HG02885 (cell line): ENCODE results near the gene HCFC1R1.
"Not testable (repeated sequence)": the region's sequence is repeated elsewhere in the genome, so short reads cannot be mapped to it uniquely, and the experiment has no call there.

Source experiments
- ATAC-seq: cut with Tn5 transposase; IDR thresholded peaks from one replicate; pipeline ENCODE4 v1.9.1; 2021; ENCODE audit warnings: mild to moderate bottlenecking; ENCODE audit not compliant: unreplicated experiment, poor library complexity

HCFC1R1 gene

DNA sequence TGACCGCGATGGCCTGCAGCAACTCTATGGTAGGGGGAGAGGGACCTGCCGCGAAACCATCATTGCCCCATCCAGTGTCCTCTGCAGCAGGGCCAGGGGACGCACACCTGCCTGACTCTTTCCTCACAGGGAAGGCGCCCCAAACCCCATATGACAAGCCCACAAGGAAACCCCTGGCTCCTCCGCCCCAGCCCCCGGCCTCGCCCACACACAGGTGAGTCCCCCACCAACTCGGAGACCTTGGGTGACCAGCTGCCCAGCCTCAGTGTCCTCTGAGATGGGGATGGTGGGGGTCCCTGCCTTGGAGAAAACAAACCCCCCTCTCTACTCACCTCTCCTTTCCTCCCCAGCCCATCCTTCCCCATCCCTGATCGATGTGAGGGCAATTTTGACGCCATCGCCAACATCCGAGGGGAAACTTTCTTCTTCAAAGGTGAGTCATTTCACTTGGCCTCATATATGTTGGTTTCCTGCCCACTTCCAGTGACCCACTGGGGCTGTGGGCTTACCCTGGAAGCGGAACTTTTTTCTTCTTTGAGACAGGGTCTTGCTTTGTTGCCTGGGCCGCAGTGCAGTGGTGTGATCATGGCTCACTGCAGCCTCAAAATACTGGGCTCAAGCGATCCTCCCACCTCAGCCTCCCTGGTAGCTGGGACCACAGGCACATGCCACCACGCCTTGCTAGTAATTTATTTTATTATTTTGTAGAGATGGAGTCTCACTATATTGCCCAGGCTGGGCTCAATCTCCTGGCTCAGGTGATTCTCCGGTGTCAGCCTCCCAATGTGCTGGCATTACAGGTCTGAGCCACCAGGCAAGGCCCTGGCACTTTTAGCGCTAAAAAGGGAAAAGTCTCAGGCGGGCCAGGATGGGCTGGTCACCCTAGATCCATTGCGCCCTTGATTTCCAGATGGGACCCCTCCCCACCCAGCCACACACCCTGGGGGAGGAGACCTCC, 33.7 kb upstream of the HCFC1R1 start:
- ATAC-seq, result no peak

DNA sequence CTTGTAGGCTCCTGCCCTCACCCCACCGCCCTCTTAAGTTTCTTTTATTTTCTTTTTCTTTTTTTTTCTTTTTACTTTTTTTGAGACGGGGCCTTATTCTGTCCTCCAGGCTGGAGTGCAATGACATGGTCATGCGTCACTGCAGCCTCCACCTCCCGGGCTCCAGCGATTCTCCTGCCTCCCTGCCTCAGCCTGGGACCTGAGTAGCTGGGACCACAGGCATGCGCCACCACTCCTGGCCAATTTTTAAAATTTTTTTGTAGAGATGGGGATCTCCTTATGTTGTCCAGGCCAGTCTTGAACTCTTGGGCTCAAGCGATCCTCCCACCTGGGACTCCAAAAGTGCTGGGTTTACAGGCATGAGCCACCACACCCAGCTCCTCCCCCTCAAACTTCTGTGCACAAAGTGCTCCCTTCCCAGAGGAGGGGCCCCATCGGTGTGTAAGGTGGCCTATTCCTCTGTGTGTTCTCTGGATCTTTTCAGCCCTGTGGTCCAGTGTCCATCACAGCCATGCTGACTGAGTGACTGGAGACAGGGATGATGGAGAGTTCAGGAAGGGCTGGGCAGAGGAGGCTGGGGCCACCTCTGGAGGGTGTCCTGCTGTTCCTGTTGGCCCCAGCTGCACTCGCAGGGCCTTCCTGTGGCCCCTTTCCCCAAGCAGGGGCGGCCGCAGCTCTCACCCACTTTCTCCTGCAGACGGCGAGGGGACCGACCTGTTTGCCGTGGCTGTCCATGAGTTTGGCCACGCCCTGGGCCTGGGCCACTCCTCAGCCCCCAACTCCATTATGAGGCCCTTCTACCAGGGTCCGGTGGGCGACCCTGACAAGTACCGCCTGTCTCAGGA, 32.8 kb upstream of the HCFC1R1 start:
- ATAC-seq, result no peak

DNA sequence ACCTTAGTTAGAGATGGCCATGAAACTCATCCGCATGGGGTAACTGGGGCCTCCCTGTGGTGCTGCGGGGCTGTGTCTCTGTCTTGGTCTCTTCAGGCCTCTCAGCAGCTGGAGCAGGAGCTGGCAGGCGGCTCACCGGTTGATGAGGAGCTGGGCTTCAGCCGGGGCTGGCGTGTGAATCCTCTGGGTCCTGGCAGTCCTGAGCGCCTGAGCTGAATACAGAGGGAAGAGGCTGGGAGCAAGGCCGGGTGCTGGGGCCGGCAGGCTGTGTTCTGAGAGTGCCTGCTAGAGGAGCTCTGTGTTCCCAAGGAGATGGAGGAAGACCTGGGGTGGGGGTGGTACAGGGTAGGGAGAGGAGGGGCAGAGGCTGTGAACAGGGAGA, 32.0 kb upstream of the HCFC1R1 start:
- not testable (repeated sequence) for ATAC-seq

DNA sequence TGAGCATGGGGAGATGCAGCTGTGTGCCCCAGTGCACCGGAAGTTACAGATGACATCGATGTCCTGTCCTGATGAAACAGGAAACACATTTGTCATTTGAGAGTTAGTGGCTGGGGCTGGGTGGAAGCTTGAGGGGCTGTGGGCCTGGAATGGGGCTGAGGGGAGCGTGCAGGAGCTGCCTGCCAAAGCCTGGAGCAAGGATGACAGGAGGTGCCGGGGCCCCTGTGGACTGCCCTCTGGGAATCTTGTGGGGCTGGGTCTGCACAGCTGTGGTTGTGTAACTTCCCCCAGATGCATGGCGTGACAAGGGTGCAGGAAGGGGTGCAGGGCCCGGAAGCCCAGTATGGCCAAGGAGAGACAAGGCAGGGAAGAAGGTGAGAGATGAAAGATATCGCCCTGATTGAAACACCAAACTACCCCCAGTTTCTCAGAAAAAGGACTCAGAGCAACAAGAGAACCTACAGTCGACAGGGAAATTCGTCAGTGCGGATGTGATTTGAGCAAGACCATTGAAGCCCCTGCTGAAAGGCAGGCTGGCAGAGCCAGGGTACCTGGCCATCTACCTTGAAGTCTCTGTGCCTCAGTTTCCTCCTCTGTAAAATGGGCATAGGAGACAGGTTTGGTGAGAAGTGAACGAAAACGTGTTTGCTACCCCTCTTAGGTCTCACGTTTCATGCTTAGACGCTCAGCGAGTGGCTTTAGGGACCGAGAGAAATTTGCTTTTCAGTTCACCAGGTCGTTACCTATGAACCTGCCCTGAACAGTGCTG, 31.4 kb upstream of the HCFC1R1 start:
- ATAC-seq, result no peak

DNA sequence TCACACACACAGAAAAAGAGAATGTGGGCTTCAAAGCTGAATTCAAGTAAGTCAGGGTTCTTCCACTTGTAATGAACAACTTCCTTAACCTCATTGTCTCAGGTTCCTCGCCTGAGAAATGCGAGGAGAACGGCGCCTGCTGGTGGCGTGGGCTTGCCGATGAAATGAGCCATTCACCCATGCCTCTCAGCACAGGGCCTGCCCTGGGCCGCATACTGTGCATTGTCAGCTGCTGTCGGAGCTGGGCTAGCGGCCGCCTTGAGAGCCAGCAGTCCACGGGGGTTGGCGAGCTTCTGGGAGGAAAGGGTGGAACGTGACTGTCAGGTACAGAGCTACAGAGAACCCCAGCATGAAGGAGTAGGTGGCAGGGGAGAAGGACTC, 29.6 kb upstream of the HCFC1R1 start:
- ATAC-seq, result not testable (repeated sequence)

DNA sequence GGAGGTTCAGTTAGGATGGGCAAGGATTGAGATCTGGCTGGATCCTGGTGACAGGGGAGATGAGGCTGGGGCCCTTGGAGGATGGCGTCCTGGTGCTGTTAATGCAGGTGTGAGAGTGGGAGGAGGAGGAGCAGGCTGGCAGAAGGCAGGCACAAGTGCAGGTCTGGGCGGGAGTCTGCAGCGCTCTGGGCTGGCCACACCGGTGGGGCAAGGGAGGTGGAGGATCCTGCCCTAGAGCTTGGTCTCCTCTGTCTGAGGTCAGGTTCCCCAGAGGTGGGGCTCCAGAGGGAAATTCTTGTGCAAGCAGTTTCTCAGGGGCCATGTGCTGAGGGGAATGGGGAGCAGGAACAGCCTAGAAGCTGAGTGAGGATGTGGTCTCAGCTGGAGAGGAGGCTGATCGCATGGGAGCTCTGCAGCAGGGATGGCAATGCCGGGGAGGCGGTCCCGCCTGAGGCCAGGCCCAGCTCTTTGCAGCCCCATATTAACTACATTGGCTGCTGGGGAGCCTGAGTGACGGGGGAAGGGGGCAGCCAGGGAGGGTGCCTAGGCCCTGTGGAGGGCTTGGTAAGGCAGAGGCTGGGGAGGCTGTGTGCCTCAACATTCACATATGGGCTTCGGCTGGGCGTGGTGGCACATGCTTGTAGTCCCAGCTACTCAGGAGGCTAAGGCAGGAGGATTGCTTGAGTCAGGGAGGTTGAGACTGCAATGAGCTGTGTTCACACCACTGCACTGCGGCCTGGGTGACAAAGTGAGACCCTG, 29.0 kb upstream of the HCFC1R1 start:
- not testable (repeated sequence) for ATAC-seq

DNA sequence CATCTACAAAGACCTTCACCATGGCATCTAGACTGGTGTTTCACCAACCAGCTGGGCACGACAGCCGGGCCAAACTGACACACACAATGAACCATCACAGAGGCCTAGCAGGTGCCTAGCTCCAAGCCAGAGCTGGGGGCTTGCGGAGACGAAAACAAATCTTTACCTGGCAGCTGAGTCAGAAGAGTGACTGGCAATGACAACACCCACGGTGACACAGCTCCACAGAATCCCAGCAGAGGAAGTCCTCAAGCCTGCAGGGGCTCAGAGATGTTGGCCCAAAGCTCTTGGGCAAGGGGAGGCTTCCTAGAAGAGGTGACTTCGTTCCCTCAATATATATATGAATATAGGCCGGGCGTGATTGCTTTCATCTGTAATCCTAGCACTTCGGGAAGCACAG, 27.8 kb upstream of the HCFC1R1 start:
- ATAC-seq, result no peak

DNA sequence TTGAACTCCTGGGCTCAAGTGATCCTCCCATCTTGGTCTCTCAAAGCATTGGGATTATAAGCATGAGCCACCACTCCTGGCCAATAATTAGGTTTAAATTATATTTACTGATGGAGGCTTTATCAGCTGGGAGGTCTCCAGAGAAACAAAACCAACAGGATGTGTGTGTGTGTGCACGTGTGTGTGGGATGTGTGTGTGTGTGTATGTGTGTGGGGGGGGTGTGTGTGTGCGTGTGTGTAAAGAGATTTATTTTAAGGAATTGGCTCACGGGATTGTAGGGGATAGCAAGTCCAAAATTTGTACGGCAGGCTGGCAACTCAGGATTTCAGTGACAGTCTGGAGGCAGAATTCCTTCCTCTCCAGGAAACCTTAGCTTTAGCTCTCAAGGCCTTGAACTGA, 27.3 kb upstream of the HCFC1R1 start:
- no peak for ATAC-seq

DNA sequence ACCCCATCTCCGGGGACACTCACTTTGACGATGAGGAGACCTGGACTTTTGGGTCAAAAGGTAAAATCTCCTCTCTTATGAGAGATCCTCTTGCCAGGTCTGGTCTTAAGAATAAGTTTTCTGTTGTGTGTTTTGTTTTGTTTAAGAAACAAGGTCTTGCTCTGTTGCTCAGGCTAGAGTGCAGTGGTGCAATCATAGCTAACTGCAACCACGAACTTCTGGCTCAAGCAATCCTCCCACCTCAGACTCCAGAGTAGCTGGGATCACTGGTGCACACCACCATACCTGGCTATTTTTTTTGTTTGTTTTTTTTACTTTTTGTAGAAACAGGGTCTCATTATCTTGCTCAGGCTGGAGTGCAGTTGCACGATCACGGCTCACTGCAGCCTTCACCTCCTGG, 26.7 kb upstream of the HCFC1R1 start:
- no peak for ATAC-seq

DNA sequence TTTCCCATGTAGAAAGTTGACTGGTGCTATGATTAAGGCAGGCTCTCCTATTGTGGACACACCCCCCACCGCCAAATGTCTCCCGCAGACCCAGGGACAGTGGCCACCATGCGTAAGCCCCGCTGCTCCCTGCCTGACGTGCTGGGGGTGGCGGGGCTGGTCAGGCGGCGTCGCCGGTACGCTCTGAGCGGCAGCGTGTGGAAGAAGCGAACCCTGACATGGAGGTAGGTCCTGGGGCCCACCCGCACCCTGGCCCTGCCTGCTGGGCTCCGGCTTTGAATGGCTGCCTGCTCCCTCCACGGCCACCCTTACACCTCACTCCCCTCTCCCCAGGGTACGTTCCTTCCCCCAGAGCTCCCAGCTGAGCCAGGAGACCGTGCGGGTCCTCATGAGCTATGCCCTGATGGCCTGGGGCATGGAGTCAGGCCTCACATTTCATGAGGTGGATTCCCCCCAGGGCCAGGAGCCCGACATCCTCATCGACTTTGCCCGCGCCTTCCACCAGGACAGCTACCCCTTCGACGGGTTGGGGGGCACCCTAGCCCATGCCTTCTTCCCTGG, 26.3 kb upstream of the HCFC1R1 start:
- ATAC-seq, result no peak

DNA sequence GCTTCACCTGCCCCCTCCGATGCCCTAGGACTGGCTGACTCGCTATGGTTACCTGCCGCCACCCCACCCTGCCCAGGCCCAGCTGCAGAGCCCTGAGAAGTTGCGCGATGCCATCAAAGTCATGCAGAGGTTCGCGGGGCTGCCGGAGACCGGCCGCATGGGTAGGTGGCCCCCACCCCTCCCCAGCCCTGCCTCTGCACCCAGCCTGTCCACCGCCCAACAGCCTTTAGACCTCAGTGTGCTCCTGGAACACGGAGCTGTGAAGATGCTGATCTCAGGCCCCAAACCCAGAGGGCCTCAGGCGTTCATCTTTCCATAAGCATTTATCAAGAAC, 23.6 kb upstream of the HCFC1R1 start:
- ATAC-seq, result no peak

DNA sequence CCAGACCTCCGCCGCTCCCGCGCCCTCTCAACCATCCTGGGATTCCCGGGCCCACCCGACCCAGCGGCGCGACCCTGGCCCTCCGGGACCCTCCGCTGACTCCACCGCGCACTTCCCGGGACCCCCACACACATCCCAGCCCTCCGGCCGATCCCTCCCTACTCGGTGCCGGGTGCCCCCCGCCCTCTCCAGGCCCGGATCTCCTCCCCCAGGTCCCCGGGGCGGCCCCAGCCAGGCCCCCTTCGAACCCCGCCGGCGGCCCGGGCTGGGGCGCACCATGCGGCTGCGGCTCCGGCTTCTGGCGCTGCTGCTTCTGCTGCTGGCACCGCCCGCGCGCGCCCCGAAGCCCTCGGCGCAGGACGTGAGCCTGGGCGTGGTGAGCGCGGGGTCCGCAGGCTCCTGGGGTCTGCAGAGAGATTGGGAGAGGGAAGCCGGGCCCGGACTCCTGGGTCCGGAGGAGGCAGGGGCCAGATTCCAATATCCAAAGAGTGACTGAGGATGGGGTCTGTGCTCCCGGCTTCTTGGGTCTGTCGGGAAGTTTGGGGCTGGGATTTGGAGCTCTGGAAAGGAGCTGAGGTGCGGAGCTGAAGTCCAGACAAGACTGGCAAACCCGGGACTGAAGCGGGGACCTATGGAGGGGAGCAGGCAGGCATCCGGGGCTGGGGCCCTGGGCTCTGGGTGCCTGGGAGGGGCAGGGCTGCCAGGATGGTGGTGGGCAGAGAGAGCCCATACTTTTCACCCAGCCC, 23.1 kb upstream of the HCFC1R1 start:
- ATAC-seq, result no peak

DNA sequence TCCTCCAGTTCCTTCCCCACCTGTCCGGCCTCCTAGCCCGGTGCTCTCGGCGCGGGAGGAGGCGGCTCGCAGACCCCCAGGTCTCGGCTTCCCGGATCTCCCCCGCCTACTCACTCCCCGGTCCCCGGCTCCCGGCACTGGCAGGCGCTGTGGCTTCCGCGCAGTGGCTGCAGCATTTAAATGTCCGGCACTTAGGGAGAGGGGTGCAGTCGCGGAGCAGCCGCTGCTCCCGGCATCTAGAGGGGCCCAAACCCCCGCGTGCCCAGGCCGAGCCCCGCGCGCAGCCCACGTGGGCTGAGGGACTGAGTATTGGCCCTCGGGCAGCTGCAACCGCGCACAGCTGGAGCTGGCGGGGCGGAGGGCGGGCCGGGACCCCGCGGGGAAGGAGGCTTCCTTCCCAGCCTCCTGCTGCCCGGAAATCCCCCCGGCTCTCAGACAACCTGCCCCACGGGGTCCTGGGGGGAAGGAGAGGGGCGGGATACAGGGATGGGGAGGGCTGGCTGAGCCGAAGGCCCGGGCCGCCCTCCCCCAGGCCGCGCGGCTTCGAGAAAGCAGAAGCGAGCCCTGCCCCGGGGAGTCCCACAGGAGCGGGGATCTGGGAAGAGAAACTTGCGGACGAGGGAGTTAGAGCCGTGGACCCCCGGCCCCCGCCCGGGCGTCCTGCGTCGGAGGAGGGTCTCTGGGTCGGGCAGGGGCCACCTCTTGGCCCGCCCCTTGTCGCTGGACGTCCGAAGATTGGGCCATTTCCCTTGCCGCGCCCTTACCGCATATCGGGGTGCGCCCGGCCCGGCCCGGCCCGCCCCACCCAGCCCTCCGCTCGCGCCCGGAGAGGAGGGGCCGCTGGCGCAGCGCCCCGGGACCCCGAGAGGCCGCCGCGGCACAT, 22.3 kb upstream of the HCFC1R1 start, which contains the start of gene MMP25:
TSS of gene MMP25 (plus strand) at position 804 of the 883 bp plus-strand sequence. CDS start 357 bp downstream, outside the sequence.
- ATAC-seq, result peak; percentile 42

DNA sequence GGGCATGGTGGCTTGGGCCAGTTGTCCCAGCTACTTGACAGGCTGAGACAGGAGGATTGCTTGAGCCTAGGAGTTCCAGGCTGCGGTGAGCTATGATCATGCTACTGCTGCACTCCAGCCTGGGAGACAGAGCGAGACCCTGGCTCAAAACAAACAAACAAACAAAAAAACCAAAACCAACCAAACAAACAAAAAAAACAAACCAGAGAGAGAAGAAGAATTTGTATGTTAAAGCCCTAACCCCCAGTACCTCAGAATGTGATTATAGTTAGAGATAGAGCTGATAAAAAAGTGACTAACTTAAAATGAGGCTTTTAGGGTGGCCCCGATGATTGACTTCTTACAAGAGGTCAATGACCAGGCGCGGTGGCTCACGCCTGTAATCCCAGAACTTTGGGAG, 21.0 kb upstream of the HCFC1R1 start:
- no peak for ATAC-seq

DNA sequence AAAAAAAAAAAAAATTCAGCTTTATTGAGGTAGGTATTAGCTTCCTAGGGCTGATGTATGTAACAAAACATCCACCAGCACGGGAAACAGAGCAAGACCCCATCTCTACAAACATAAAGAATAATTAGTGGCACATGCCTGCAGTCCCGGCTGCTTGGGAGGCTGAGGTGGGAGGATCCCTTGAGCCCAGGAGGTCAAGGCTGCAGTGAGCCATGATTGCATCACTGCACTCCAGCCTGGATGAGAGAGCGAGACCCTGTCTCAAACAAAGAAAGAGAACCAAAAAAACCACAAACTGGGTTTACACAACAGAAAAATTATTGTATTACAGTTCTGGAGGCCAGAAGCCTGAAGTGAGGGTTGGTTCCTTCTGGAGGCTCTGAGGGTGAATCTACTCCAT, 18.6 kb upstream of the HCFC1R1 start:
- ATAC-seq, result no peak

DNA sequence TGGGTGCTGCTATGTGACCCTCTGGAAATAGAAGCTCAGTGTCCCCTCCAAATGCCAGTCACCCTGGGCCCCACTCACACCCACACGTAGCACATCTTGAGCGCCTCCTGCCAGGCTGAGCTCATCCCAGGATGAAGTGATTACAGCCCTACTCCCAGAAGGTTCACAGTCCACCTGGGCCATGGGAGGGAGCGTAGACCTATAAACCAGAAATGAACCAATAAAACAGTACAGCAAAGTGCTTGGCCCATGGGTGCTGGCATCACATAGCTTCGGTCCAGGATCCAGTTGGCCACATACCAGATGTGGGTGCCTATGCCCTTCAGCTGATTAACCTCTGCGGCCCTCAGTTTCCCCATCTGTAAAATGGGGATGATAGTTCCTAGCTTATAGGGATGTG, 15.2 kb upstream of the HCFC1R1 start:
- ATAC-seq, result no peak

DNA sequence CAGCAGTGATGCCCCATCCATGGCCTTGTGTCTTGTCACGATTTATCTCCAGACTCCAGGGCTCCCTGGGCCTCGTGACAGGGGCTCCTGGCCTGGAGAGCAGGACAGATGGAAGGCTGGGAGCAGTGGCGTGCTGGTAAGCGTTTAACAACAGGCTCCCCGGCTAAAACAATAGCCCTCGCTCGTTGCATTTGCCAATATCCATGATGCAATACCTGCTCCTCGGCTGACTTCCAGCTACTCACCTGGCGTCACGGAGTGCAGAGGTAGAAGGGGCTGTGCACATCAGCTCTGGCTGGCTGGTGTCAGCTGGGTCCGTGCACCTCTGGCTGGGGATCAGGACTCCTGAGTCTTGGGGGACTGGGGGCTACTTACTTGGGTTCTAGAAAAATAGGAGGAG, 14.5 kb upstream of the HCFC1R1 start:
- no peak for ATAC-seq

DNA sequence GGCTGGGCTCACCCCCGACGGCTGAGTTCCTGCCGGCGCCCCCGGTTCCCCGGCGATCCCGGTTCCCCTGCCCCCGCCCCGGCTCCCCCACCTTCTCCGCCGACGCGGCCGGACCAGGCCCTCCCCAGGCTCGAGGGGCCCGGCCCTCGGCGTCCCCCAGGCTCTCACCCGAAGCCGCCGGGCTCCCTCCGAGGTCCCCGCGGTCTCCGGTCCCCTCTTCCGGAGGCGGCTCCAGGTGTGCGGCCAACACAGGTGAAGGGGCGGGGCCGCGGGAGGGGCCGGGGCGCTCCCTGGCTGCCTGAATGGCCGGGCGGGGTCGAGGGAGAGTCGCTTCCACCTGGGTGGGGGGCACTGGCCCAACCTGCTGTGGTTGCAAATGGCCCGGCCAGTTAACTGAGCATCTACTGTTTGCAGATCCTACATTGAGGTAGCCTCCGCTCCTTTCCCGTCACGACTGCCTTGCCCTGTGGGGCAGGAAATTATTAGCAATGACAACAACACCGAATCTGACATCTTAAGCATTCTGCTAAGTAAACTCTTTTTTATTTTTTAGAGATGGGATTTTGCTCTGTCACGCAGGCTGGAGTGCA, 13.1 kb upstream of the HCFC1R1 start, which contains the start of gene BICDL2:
TSS of gene BICDL2 (minus strand) at position 219 of the 590 bp plus-strand sequence. CDS start 1,448 bp downstream, outside the sequence.
- no peak for ATAC-seq
